Psoas muscle (tissue), 8 donors: ENCODE results near the gene INTS15. TPM values are rescaled to one million over a fixed set of nuclear protein-coding genes. Genes with fewer than 3 reads are reported as not detected.

Source experiments
- ATAC-seq, 4 donors: fragments of 200-7000 bp; cut with Tn5 transposase; one replicate each; pipeline ENCODE4 v1.9.1; 2020; ENCODE audit warnings: moderate library complexity in 3 of 4, mild to moderate bottlenecking in 2 of 4
- DNase-seq, 2 donors: peaks; one replicate each; pipeline ENCODE4 v3.0.0-alpha.2; 2020
- H3K27ac ChIP-seq: fragments of 200-600 bp; one replicate; pipeline ENCODE4 v1.8.0; 2022
- H3K27me3 ChIP-seq, 3 donors: fragments of 200-600 bp in 1 of 3; one replicate each; pipeline versions ENCODE4 v1.6.1 to v1.8.0; 2013 to 2022; ENCODE audit warnings: low read length in 2 of 3, mild to moderate bottlenecking in 2 of 3, moderate library complexity in 1 of 3; ENCODE audit not compliant: insufficient read depth in 3 of 3
- H3K36me3 ChIP-seq, 2 donors: fragments of 200-600 bp in 1 of 2; one replicate each; pipeline versions ENCODE4 v1.6.1 to v1.8.0; 2013 to 2022; ENCODE audit warnings: low read depth in 1 of 2, mild to moderate bottlenecking in 1 of 2, moderate library complexity in 1 of 2; ENCODE audit not compliant: insufficient read depth in 1 of 2
- H3K4me1 ChIP-seq: fragments of 200-600 bp; one replicate; pipeline ENCODE4 v1.8.0; 2022
- H3K4me3 ChIP-seq: fragments of 200-600 bp; one replicate; pipeline ENCODE4 v1.8.0; 2022; ENCODE audit warnings: mild to moderate bottlenecking
- H3K9me3 ChIP-seq: fragments of 200-600 bp; one replicate; pipeline ENCODE4 v1.8.0; 2022
- WGBS, 3 donors: extraction: QIAGEN DNeasy Blood & Tissue Kit; methylation state at CpG; one replicate each; pipeline versions ENCODE4 v1.1.6 to v1.1.7; 2013; 5-methylcytosine and 5-hydroxymethylcytosine counted together
- intact Hi-C, 2 donors: fragments of 100-400 bp; cut with DNase I; formaldehyde crosslinking; loops; one replicate each; pipeline versions ENCODE4 v1.11.0 to v1.14.2; 2022
- polyA plus RNA-seq, 3 donors: library from polyadenylated mRNA; stranded (reverse); fragments of 200-250 nt; gene quantifications; one replicate each; pipeline ENCODE4 v1.2.3, GENCODE V29; 2013
- total RNA-seq, 4 donors: library from RNA; stranded (reverse); fragmentation: NEBNext Ultra II Directional in 2 of 4; extraction: Animal tissue kit (Norgen Biotek cat#: 25700) in 2 of 4; gene quantifications; one replicate each; pipeline versions ENCODE4 v1.2.1 to v1.2.4, GENCODE V29; 2021 to 2023
- TF ChIP-seq, protein P1 (sequence below): fragments of 200-600 bp; IDR thresholded peaks from one replicate; pipeline ENCODE4 v1.8.0; 2022; ENCODE audit warnings: antibody characterized with exemption
- donor health status: healthy with polysubstance abuse.
- donor health status: DM: no; HTN: no; CAD: no; lungs with moderate emphysema.
- donor health status: Bipolar disorder and iron deficiency.
- donor health status: healthy.
- donor health status: DM: yes; HTN: yes; CAD: no.
- donor health status: DM: no; HTN: no; CAD: no.
- donor health status: DM: no; HTN: no; CAD: no.
- donor health status: DM: yes; HTN: yes; CAD: no.

INTS15 gene
- total and polyA plus RNA-seq, 7 donors: 14.1 to 46.0 (median 24.0) TPM

DNA sequence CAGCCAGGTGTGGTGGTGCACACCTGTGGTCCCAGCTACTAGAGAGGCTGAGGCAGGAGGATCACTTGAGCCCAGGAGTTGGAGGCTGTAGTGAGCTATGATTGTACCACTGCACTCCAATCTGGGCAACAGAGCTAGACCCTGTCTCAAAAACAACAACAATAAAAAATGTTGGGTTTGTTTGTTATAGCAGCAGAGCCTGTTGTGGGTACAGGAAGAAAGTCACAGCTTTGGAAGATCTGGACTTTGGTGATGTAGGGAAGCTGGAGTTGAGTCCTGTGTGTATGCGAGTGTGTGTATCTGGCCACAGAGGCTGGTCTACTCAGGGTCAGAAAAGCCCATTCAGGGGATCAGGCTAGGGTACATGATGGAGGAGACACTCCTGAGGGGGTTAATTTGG is 42.4 kb upstream of the INTS15 start:
- intact Hi-C loops: no loop called here
- H3K27ac ChIP-seq: no peak overlapping the region
- WGBS, 3 donors: 83 to 100% (median 96%) methylated on average over 1 of the region's 1 CpG
- no peaks in the 10 kb centered on the region for H3K4me1 ChIP-seq
- no peaks in the 10 kb centered on the region for H3K9me3 ChIP-seq
- no peaks in the 10 kb centered on the region for H3K36me3 ChIP-seq
- no peaks in the 10 kb centered on the region for H3K27me3 ChIP-seq
- no peak for DNase-seq
- no peak overlapping the region for H3K4me3 ChIP-seq
- TF ChIP-seq, protein P1, sequence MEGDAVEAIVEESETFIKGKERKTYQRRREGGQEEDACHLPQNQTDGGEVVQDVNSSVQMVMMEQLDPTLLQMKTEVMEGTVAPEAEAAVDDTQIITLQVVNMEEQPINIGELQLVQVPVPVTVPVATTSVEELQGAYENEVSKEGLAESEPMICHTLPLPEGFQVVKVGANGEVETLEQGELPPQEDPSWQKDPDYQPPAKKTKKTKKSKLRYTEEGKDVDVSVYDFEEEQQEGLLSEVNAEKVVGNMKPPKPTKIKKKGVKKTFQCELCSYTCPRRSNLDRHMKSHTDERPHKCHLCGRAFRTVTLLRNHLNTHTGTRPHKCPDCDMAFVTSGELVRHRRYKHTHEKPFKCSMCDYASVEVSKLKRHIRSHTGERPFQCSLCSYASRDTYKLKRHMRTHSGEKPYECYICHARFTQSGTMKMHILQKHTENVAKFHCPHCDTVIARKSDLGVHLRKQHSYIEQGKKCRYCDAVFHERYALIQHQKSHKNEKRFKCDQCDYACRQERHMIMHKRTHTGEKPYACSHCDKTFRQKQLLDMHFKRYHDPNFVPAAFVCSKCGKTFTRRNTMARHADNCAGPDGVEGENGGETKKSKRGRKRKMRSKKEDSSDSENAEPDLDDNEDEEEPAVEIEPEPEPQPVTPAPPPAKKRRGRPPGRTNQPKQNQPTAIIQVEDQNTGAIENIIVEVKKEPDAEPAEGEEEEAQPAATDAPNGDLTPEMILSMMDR: no peak
- ATAC-seq: no peak

DNA sequence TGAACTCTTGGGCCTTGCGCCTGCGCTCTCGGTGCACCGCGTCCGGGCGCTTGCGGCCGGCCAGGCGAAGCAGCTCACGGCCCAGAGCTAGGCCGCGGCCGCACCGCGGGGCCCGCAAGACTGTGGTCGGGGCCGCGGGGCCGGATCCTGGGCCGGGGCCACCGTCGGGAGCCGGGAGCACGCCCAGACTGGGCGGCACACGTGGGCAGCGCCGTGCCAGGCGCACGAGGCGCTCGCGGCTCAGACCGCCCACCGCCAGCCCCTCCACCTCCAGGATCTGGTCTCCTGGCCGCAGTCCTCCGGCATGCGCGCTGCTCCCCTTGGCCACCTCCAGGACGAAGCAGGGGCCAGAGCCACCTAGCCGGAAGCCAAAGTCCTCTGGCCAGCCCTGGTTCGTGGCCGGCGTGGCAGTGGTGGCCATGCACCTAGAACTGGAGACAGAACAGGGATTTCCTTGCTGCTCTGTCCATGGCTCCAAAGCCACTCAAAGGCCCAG is 38.8 kb upstream of the INTS15 start, which contains the start of gene GRID2IP:
TSS of gene GRID2IP (minus strand) at position 446 of the 496 bp plus-strand sequence. CDS start at position 421, 25 bp downstream.
- ATAC-seq (no peak), DNase-seq (no peak)
- TF ChIP-seq, protein P1: no peak
- 60 to 74% (median 70%) methylated on average over 42 to 46 of the region's 46 CpGs for WGBS, 3 donors
- no peaks in the 10 kb centered on the region for H3K9me3 ChIP-seq
- intact Hi-C loops: no loop called here
- H3K4me3 ChIP-seq: no peak within 1 kb of the TSS
- H3K27ac ChIP-seq: no peak within 1 kb of the TSS
- H3K36me3 ChIP-seq: no peaks in the 10 kb centered on the region
- no peaks in the 10 kb centered on the region for H3K27me3 ChIP-seq
- H3K4me1 ChIP-seq: no peaks in the 10 kb centered on the region

DNA sequence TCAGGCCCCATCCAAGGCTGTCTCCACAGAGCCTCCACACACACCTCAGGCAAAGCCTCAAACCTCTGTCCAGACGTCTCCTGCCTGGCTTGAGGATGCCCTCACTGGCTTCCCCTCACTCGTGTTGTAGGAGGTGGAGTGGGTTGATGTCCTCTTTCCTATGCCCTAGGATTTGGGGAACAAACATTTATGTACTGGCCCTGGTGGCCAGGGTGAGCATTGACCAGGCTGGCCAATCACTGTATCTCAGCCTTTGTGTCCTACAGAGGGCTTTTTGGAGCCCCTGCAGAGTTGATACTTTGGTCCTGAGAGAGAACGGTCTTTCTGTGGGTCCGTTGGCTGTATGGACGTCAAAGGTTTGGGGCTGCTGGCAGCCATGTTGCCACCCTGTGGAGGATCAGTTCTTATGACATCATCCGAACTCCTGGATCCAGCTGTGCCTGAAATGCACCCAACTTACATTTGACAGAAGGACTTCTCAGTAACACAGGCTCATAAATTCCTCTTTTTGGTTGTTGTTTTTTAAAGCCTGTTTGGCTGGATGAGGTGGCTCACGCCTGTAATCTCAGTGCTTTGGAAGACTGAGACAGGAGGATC is 36.3 kb upstream of the INTS15 start:
- H3K36me3 ChIP-seq: no peaks in the 10 kb centered on the region
- TF ChIP-seq, protein P1: no peak
- no peak overlapping the region for H3K27ac ChIP-seq
- intact Hi-C loops: no loop called here
- 57 to 68% (median 59%) methylated on average over 7 of the region's 7 CpGs for WGBS, 3 donors
- no peaks in the 10 kb centered on the region for H3K27me3 ChIP-seq
- no peaks in the 10 kb centered on the region for H3K4me1 ChIP-seq
- no peak overlapping the region for H3K4me3 ChIP-seq
- no peak for DNase-seq
- no peak for ATAC-seq
- no peaks in the 10 kb centered on the region for H3K9me3 ChIP-seq

DNA sequence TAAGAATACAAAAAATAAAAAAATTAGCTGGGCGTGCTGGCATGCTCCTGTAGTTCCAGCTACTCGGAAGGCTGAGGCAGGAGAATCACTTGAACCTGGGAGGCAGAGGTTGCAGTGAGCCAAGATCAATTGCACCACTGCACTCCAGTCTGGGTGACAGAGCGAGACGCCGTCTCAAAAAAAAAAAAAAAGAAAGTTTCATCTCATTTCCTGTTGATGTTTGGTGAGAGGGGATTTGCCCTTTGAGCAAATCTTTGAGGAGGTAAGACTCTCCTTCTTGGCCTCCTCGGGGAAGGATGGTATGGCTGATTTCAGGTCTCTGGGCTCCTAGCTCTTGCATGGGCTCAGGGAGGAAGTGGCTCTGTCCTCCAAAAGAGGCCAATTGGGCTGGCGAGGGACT is 35.0 kb upstream of the INTS15 start:
- Histone ChIP-seq H3K4me3 (no peak overlapping the region), H3K4me1 (no peaks in the 10 kb centered on the region), H3K27ac (no peak overlapping the region), H3K9me3 (no peaks in the 10 kb centered on the region), H3K36me3 (no peaks in the 10 kb centered on the region), H3K27me3 (no peaks in the 10 kb centered on the region)
- intact Hi-C loops: no loop called here
- TF ChIP-seq, protein P1: no peak
- 77 to 80% (median 77%) methylated on average over 5 to 7 of the region's 7 CpGs for WGBS, 3 donors
- DNase-seq: no peak
- ATAC-seq: no peak

DNA sequence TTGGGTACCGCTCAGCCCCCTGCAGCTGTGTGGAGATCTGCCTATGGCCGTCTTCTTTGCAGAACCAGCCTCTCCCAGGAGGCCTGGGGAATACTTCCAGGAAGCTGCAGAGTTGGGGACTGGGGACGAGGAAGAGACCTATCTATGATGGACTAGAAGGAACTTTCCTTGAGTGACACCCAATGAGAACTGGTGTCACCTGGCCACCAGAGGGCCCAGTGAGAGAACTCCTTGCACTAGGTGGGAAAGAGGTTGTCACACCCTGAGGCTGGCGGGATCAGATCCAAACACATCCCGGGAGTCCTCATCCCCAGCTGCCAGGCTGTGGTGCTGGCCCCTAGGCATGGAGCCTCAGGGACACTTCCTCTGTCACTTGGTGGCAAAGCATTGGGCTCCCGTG is 33.6 kb upstream of the INTS15 start:
- no peak overlapping the region for H3K27ac ChIP-seq
- 68 to 73% (median 71%) methylated on average over 6 of the region's 6 CpGs for WGBS, 3 donors
- H3K4me1 ChIP-seq: no peaks in the 10 kb centered on the region
- no peak overlapping the region for H3K4me3 ChIP-seq
- ATAC-seq (no peak), DNase-seq (no peak)
- no peaks in the 10 kb centered on the region for H3K9me3 ChIP-seq
- no peaks in the 10 kb centered on the region for H3K27me3 ChIP-seq
- TF ChIP-seq, protein P1: no peak
- intact Hi-C loops: no loop called here
- no peaks in the 10 kb centered on the region for H3K36me3 ChIP-seq
